Measurements from ENCODE around the gene CALN1. TPM values are rescaled to one million over a fixed set of nuclear protein-coding genes. Genes with fewer than 3 reads are reported as not detected.

Gene CALN1
- total and polyA plus RNA-seq, 9 donors: under 0.01 to 0.18 (median 0.13) TPM; not detected in 2

DNA sequence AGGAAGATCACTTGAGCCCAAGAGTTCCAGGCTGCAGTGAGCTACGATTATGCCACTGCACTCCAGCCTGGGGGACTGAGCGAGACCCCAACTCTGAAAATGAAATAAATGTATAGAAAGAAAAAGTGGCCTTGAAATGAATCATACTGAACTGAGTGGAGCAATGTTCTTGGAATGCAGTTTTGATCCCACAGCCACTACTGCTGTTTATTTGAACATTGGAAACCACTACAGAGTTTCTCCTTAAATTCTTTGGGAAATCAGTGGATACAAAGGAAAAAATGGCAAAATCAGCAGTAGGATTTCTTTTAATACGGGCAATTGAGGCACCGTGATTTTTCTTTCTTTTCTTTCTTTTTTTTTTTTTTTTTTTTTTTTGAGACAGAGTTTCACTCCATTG lies 642.8 kb downstream of the CALN1 start:
- intact Hi-C loops (cut with DNase I): no loop called here
- no peak for DNase-seq
- H3K27me3 ChIP-seq: no peaks in the 10 kb centered on the region
- no peaks in the 10 kb centered on the region for H3K36me3 ChIP-seq
- no peak overlapping the region for H3K4me3 ChIP-seq
- no peaks in the 10 kb centered on the region for H3K9me3 ChIP-seq
- TF ChIP-seq POLR2A (IDR thresholded peaks at IDR 0.05): no peak
- WGBS, 3 donors: 66 to 69% (median 67%) methylated on average over 4 of the region's 4 CpGs
- H3K4me1 ChIP-seq (ENCODE audit: insufficient read depth): no peaks in the 10 kb centered on the region
- no peak overlapping the region for H3K27ac ChIP-seq

GRCh38 chr7:71768450-71768849 lies 643.7 kb downstream of the CALN1 start:
- no peaks in the 10 kb centered on the region for H3K9me3 ChIP-seq
- no peak overlapping the region for H3K4me3 ChIP-seq
- intact Hi-C loops (cut with DNase I): no loop called here
- no peaks in the 10 kb centered on the region for H3K27me3 ChIP-seq
- H3K27ac ChIP-seq: no peak overlapping the region
- 7 to 14% (median 10%) methylated on average over 2 of the region's 2 CpGs for WGBS, 3 donors
- H3K4me1 ChIP-seq (ENCODE audit: insufficient read depth): no peaks in the 10 kb centered on the region
- TF ChIP-seq POLR2A (IDR thresholded peaks at IDR 0.05) (no peak), EP300 (IDR thresholded peaks at IDR 0.05) (no peak)
- TF ChIP-seq, protein P1, sequence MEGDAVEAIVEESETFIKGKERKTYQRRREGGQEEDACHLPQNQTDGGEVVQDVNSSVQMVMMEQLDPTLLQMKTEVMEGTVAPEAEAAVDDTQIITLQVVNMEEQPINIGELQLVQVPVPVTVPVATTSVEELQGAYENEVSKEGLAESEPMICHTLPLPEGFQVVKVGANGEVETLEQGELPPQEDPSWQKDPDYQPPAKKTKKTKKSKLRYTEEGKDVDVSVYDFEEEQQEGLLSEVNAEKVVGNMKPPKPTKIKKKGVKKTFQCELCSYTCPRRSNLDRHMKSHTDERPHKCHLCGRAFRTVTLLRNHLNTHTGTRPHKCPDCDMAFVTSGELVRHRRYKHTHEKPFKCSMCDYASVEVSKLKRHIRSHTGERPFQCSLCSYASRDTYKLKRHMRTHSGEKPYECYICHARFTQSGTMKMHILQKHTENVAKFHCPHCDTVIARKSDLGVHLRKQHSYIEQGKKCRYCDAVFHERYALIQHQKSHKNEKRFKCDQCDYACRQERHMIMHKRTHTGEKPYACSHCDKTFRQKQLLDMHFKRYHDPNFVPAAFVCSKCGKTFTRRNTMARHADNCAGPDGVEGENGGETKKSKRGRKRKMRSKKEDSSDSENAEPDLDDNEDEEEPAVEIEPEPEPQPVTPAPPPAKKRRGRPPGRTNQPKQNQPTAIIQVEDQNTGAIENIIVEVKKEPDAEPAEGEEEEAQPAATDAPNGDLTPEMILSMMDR (IDR thresholded peaks at IDR 0.05): no peak
- H3K36me3 ChIP-seq: no peaks in the 10 kb centered on the region
- no peak for DNase-seq

GRCh38 chr7:71766016-71766415 lies 646.1 kb downstream of the CALN1 start:
- no peaks in the 10 kb centered on the region for H3K36me3 ChIP-seq
- no peak overlapping the region for H3K4me3 ChIP-seq
- no peak overlapping the region for H3K27ac ChIP-seq
- DNase-seq: no peak
- intact Hi-C loops (cut with DNase I): no loop called here
- TF ChIP-seq POLR2A (IDR thresholded peaks at IDR 0.05): no peak
- no peaks in the 10 kb centered on the region for H3K4me1 ChIP-seq (ENCODE audit: insufficient read depth)
- H3K9me3 ChIP-seq: peaks cover 0 to 3% of the 10 kb centered on the region in 2 donors
- no peaks in the 10 kb centered on the region for H3K27me3 ChIP-seq

- intact Hi-C loops (cut with DNase I): no loop called here
- no peak for TF ChIP-seq EP300 (IDR thresholded peaks at IDR 0.05)
- TF ChIP-seq, protein P1 (IDR thresholded peaks at IDR 0.05): no peak
- TF ChIP-seq POLR2A (IDR thresholded peaks at IDR 0.05): no peak
These were observed 650.8 kb downstream of the CALN1 start for GRCh38 chr7:71761336-71761735.

DNA sequence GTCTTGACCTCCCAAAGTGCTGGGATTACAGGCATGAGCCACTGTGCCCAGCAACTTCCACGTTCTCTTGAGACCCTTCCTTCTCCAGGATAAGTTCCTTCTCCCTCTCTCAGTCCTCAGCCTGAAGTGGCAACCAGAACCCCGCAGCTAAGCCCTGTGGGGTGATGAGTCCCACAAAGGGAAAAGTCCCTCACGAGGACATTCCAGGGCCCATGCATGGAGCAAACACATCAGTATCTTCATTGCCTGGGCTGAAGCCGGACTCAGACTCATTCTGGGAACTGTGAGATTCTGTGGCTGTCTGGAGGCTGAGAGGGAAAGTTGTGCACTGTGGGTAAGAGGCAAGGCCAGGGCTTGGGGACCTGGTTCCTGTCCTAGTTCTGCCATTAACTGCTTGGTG lies 657.3 kb downstream of the CALN1 start:
- H3K27ac ChIP-seq: no peak overlapping the region
- no peaks in the 10 kb centered on the region for H3K9me3 ChIP-seq
- no peaks in the 10 kb centered on the region for H3K36me3 ChIP-seq
- intact Hi-C loops (cut with DNase I): no loop called here
- H3K4me1 ChIP-seq (ENCODE audit: insufficient read depth): peaks cover 2% of the 10 kb centered on the region
- no peaks in the 10 kb centered on the region for H3K27me3 ChIP-seq
- WGBS, 3 donors: 87 to 90% (median 89%) methylated on average over 4 of the region's 4 CpGs
- H3K4me3 ChIP-seq: no peak overlapping the region
- no peak for DNase-seq
- TF ChIP-seq, protein P1 (IDR thresholded peaks at IDR 0.05): no peak
- no peak for TF ChIP-seq EP300 (IDR thresholded peaks at IDR 0.05)

More at GRCh38 chr7:71761336-71761735, 650.8 kb downstream of the CALN1 start:
- Histone ChIP-seq H3K4me1 (ENCODE audit: insufficient read depth) (no peaks in the 10 kb centered on the region), H3K4me3 (no peak overlapping the region), H3K36me3 (no peaks in the 10 kb centered on the region), H3K27me3 (no peaks in the 10 kb centered on the region), H3K9me3 (peaks cover 0 to 3% of the 10 kb centered on the region in 2 donors), H3K27ac (no peak overlapping the region)
- DNase-seq: no peak

Measured in ovary (tissue), 9 donors.